Bronchial epithelial cell (primary cell): Measurements from ENCODE around the gene ETV7. TPM values are rescaled to one million over a fixed set of nuclear protein-coding genes. Genes with fewer than 3 reads are reported as not detected.

Experiments used
- DNase-seq: peaks from one replicate; pipeline ENCODE4 v3.0.0-alpha.2; 2010; ENCODE audit warnings: low read depth
- FAIRE-seq: peaks from 2 replicates; lab custom pipeline; 2011; peaks lifted over from hg19 to GRCh38; lab: Jason Lieb, UNC
- H3K27me3 ChIP-seq: 2 replicates; pipeline ENCODE4 v1.5.1; 2011; ENCODE audit warnings: low read length; ENCODE audit not compliant: control insufficient read depth, insufficient read depth
- H3K36me3 ChIP-seq: 2 replicates; pipeline ENCODE4 v1.5.1; 2011; ENCODE audit warnings: low read length; ENCODE audit not compliant: control insufficient read depth, insufficient read depth
- H3K4me3 ChIP-seq: 2 replicates; pipeline ENCODE4 v1.5.1; 2011; ENCODE audit warnings: mild to moderate bottlenecking, low read depth, low read length, control low read depth
- total RNA-seq: library from RNA; depleted of rRNA; stranded (reverse); fragments of >200 nt; gene quantifications from 2 replicates; pipeline ENCODE4 v1.2.1, GENCODE V29; 2014
- TF ChIP-seq, protein P1 (sequence below): IDR thresholded peaks from 2 replicates; pipeline ENCODE4 v1.5.1; 2011; ENCODE audit warnings: mild to moderate bottlenecking, moderate library complexity, low read length, control low read depth, inconsistent platforms; ENCODE audit not compliant: insufficient read depth, severe bottlenecking

The ETV7 gene
- total RNA-seq, 1 donor from 2014 or later: not detected

DNA sequence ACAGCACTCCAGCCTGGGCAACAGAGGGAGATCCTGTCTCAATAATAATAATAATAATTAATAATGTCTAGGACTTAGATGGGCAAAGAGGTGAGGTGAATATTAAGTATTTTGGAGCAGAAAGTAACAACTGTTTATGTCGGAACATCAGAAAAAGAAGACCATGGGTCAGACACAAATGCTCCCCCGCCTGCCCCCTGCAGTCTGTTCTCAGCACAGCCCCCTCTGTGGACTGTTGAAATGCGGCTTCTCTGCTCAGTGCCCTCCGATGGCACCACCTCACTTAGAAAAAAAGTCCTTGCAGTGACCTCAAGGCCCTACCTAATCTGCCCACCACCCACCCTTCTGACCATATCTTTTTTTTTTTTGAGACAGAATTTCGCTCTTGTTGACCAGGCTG, 5.2 kb upstream of the ETV7 start:
- DNase-seq (no peak), FAIRE-seq (no peak)
- Histone ChIP-seq H3K4me3 (no peak overlapping the region), H3K27me3 (peaks cover 5% of the 10 kb centered on the region), H3K36me3 (no peaks in the 10 kb centered on the region)
- TF ChIP-seq, protein P1, sequence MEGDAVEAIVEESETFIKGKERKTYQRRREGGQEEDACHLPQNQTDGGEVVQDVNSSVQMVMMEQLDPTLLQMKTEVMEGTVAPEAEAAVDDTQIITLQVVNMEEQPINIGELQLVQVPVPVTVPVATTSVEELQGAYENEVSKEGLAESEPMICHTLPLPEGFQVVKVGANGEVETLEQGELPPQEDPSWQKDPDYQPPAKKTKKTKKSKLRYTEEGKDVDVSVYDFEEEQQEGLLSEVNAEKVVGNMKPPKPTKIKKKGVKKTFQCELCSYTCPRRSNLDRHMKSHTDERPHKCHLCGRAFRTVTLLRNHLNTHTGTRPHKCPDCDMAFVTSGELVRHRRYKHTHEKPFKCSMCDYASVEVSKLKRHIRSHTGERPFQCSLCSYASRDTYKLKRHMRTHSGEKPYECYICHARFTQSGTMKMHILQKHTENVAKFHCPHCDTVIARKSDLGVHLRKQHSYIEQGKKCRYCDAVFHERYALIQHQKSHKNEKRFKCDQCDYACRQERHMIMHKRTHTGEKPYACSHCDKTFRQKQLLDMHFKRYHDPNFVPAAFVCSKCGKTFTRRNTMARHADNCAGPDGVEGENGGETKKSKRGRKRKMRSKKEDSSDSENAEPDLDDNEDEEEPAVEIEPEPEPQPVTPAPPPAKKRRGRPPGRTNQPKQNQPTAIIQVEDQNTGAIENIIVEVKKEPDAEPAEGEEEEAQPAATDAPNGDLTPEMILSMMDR: no peak

DNA sequence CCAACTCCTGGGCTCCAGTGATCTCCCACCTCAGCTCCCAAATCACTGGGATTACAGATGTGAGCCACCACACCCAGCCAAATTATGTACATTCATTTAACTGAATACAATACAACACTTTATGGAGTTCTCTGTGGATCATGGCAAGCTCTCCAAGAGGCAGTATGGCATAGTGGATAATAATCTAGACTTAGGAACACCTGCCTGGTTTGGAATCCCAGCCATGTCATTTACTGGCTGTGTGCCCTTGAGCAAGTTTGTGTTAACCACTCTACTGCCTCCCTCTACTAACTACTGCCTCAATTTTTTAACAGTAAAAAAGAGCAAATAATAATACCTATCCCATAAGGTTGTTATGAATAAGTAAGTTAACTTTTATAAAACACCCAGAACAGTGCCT, 1.9 kb upstream of the ETV7 start:
- Histone ChIP-seq H3K4me3 (no peak overlapping the region), H3K27me3 (peaks cover 7% of the 10 kb centered on the region), H3K36me3 (no peaks in the 10 kb centered on the region)
- TF ChIP-seq, protein P1: no peak
- DNase-seq: no peak
- FAIRE-seq: no peak

DNA sequence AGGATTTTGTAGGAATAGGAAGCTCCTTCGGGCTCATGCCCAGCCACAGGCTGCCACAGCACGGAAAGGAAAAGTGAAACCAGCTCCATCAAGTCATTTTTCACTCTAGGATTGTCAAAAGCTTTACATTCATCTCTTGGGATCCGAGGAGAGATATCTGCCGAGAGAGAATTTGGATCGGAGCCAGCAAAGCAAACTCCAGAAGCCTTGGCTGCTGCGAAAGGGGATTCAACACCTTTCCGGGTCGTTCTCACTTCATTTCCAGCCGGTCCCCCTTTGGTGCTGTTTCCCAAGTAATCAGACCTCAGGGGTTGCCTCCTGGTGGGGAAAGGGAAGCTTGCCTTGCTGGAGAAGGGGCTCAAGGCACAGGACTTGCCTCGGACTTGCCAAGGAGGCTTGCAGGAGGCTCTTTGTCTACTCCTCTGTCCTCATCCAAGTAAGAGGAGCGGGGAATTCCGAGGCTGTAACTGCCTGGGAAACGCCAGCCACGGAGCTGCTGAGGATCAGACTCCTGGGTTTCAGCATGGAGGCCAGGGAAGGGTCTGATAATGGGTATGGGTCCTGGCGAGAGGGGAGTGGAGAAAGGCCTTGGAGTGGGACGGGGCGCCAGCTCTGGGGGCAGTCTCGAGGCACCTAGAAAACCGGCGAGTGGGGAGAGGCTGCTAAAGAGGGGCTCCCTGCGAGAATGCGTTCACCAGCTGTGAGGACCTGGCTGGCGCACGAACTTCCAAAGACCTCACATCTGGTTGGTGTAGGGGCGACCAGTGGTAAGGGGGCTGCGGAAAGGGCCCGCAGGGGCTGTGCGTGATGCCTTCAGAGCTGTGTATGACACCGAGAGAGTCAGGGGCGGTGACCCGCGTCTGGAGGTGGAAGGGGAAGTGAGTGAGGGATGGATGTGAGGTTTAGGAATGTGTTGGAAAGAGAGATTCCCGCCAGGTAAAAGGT, 702 bp downstream of the ETV7 start:
- TF ChIP-seq, protein P1: no peak
- DNase-seq (peak; percentile 50), FAIRE-seq (no peak)
- peak overlapping the region; percentile 50 for H3K4me3 ChIP-seq
- peaks cover 7% of the 10 kb centered on the region for H3K27me3 ChIP-seq
- H3K36me3 ChIP-seq: no peaks in the 10 kb centered on the region

DNA sequence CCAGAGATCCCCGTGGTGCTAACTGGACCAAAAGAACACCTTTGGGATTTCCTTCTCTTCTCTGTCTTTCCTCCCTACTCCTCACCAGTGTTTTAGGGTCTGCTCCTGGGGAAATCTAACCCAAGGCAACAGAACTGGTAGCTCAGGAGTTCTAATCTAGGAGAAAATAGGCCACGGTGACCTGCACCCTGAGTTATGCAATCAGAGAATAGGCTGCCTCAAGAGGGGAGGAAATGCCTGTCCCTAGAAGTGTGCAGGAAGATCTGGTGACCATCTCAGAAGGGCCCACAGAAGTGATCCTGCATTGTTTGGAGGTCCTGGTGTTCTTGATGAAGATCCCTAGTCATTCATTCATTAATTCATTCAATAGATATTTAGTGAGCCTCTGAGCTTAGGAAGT, 3.4 kb downstream of the ETV7 start:
- TF ChIP-seq, protein P1: no peak
- no peak for DNase-seq
- Histone ChIP-seq H3K4me3 (no peak overlapping the region), H3K27me3 (peaks cover 7% of the 10 kb centered on the region), H3K36me3 (no peaks in the 10 kb centered on the region)
- no peak for FAIRE-seq

DNA sequence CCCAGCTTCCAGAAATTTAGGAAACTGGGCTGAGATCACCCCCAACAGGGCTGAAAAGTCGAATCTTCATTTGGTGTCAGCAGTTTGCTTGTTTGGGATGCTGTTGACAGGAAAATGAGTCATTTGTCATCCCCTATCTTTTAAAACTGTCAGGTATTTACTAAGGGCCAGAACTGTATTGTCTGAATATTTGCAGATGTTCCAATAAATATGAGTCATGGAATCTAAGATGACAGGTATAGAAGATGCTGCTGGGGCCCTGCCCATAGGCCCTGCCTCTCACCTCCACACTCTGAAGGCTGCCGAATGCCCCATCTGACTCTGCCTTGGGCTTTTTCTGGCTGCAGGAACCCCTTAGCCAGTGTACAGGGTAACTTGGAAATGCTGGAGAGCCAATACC, 3.9 kb downstream of the ETV7 start:
- TF ChIP-seq, protein P1: no peak
- Histone ChIP-seq H3K27me3 (peaks cover 7% of the 10 kb centered on the region), H3K36me3 (no peaks in the 10 kb centered on the region), H3K4me3 (no peak overlapping the region)
- DNase-seq (peak; percentile 18), FAIRE-seq (no peak)
